Adrenal gland (tissue), 19 donors: ENCODE results near the gene C5orf34. TPM values are rescaled to one million over a fixed set of nuclear protein-coding genes. Genes with fewer than 3 reads are reported as not detected.

Experiments used
- DNase-seq, 7 donors: peaks; one replicate each; pipeline ENCODE4 v3.0.0-alpha.2; 2019 to 2020
- H3K27ac ChIP-seq, 5 donors: fragments of 200-600 bp; sonication (generic) in 4 of 5; 1 replicate in 3 of 5; 2 replicates in 2 of 5; pipeline versions ENCODE4 v1.5.1 to v1.8.0; 2016 to 2020; ENCODE audit warnings: mild to moderate bottlenecking in 1 of 5
- H3K27me3 ChIP-seq: fragments of 200-600 bp; 2 replicates; pipeline ENCODE4 v1.8.0; 2021
- H3K36me3 ChIP-seq, 2 donors: fragments of 200-600 bp; replicated peaks in 1 of 2; 1 replicate in 1 of 2; 2 replicates in 1 of 2; pipeline versions ENCODE4 v1.5.1 to v1.8.0; 2018 to 2022
- H3K4me1 ChIP-seq, 2 donors: fragments of 200-600 bp; replicated peaks in 1 of 2; 1 replicate in 1 of 2; 2 replicates in 1 of 2; pipeline versions ENCODE4 v1.5.1 to v1.8.0; 2018 to 2021
- H3K4me3 ChIP-seq, 4 donors: fragments of 200-600 bp; sonication (generic) in 3 of 4; one replicate each; pipeline ENCODE4 v1.5.1; 2016 to 2018
- H3K9me3 ChIP-seq, 3 donors: fragments of 200-600 bp; sonication (generic) in 1 of 3; replicated peaks in 1 of 3; 1 replicate in 2 of 3; 2 replicates in 1 of 3; pipeline versions ENCODE4 v1.5.1 to v1.8.0; 2016 to 2021
- POLR2A ChIP-seq, 2 donors: fragments of 450-650 bp; IDR thresholded peaks; one replicate each; pipeline ENCODE4 v1.6.1; 2017; ENCODE audit warnings: antibody characterized with exemption in 2 of 2, mild to moderate bottlenecking in 2 of 2, moderate library complexity in 1 of 2
- WGBS, 4 donors: extraction: QIAGEN DNeasy Blood & Tissue Kit in 2 of 4; methylation state at CpG; one replicate each; pipeline versions ENCODE4 v1.1.5 to v1.1.7; 2013 to 2017; 5-methylcytosine and 5-hydroxymethylcytosine counted together
- intact Hi-C, 2 donors: fragments of 100-400 bp; cut with DNase I; formaldehyde crosslinking; loops; one replicate each; pipeline versions ENCODE4 v1.14.1 to v1.15.0; 2022 to 2023
- long read RNA-seq, 10 donors: library from polyadenylated mRNA in 3 of 10; unstranded in 2 of 10; stranded (forward) in 1 of 10; transcript quantifications; one replicate each; pipeline ENCODE4 v2.0.0 and lab custom pipeline, GENCODE V29; 2021 to 2026
- polyA plus RNA-seq, 3 donors: library from polyadenylated mRNA; stranded (reverse); fragments of 200-250 nt in 2 of 3; fragments of 350-450 nt in 1 of 3; fragmentation: Illumina TruSeq in 1 of 3; extraction: RNeasy Lipid Tissue Mini Kit (QIAGEN cat#74804) in 1 of 3; gene quantifications; one replicate each; pipeline ENCODE4 v1.2.3, GENCODE V29; 2013 to 2014
- total RNA-seq, 9 donors: library from RNA; depleted of rRNA in 4 of 9; stranded (reverse); fragments of >200 nt in 4 of 9; fragments of 120-200 nt in 1 of 9; fragmentation: NEBNext Ultra II Directional in 1 of 9; extraction: Animal tissue kit (Norgen Biotek cat#: 25700) in 1 of 9; gene quantifications; one replicate each; pipeline versions ENCODE4 v1.1.0 to v1.2.4, GENCODE V29; 2013 to 2023
- TF ChIP-seq, protein P1 (sequence below), 6 experiments: fragments of 450-650 bp in 4 of 6; fragments of 200-600 bp in 2 of 6; sonication (generic) in 1 of 6; IDR thresholded peaks; 1 replicate in 5 of 6; 2 replicates in 1 of 6; pipeline versions ENCODE4 v1.5.1 to v1.8.0; 2016 to 2021; ENCODE audit warnings: antibody characterized with exemption in 6 of 6, mild to moderate bottlenecking in 2 of 6, moderate library complexity in 1 of 6
- donor health status: healthy with polysubstance abuse.
- donor health status: Bipolar disorder and iron deficiency.
- donor health status: DM: yes; HTN: yes; CAD: no.
- donor health status: DM: no; HTN: no; CAD: no.
- donor health status: DM: no; HTN: no; CAD: no.
- donor health status: DM: yes; HTN: yes; CAD: no.

C5orf34 gene, protein sequence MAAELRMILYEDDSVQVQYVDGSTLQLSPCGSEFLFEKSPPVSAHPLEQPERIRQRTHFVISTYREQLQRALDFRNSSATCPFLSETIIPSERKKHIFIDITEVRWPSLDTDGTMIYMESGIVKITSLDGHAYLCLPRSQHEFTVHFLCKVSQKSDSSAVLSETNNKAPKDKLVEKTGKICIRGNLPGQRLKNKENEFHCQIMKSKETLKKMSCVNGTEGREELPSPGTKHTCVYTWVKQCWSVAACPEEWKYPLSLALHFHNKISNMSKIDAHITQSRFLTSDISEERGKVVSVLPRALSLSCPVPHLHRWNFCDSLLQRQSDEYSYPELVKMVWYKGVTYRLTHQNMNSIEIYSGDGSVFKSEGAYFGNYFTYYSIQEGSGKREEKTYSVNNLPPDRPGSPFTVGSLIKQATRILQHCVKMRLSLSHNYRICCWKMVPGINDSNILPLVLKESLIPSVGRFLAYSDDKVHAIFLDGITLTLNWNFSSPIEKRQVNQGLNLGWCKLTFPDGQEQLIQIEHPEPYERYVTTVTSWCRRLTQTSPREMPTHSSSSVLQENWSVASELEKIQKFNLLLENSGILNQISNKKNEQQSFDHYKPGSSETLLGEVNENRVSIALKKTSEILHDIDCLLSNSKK
- 1 to 10 TPM in 1 of 9 donors, under 1 TPM in 7, not detected in 1; 0.34 to 3.7 (median 0.66) TPM for total RNA-seq
- polyA plus RNA-seq, result 1 to 10 TPM in 2 of 3 donors, under 1 TPM in 1; 0.37 to 1.0 (median 1.0) TPM
- long read RNA-seq, donor 1, result 0 reads
- long read RNA-seq, donor 2, result 0 reads
- long read RNA-seq, donor 3, result 0 reads
- long read RNA-seq, donor 4, partial matches to known transcripts, result 1 of 1 reads
- long read RNA-seq, donor 4, other reads (novel, unspliced or antisense), result 0 of 1 reads
- long read RNA-seq, donor 5, partial matches to known transcripts, result 1 of 1 reads
- long read RNA-seq, donor 5, other reads (novel, unspliced or antisense), result 0 of 1 reads
- long read RNA-seq, donor 6, result 0 reads
- long read RNA-seq, donor 7, result 0 reads
- long read RNA-seq, donor 8, result 0 reads
- long read RNA-seq, donor 9, partial matches to known transcripts, result 0 of 1 reads
- long read RNA-seq, donor 9, other reads (novel, unspliced or antisense), result 0 of 1 reads
- long read RNA-seq, donor 10, result 0 reads

- peak; percentile 32 to 82 for TF ChIP-seq POLR2A (IDR thresholded peaks at IDR 0.05)
- TF ChIP-seq, protein P1, sequence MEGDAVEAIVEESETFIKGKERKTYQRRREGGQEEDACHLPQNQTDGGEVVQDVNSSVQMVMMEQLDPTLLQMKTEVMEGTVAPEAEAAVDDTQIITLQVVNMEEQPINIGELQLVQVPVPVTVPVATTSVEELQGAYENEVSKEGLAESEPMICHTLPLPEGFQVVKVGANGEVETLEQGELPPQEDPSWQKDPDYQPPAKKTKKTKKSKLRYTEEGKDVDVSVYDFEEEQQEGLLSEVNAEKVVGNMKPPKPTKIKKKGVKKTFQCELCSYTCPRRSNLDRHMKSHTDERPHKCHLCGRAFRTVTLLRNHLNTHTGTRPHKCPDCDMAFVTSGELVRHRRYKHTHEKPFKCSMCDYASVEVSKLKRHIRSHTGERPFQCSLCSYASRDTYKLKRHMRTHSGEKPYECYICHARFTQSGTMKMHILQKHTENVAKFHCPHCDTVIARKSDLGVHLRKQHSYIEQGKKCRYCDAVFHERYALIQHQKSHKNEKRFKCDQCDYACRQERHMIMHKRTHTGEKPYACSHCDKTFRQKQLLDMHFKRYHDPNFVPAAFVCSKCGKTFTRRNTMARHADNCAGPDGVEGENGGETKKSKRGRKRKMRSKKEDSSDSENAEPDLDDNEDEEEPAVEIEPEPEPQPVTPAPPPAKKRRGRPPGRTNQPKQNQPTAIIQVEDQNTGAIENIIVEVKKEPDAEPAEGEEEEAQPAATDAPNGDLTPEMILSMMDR (IDR thresholded peaks at IDR 0.05), result peak in 1 of 6 experiments; percentile 1
- intact Hi-C loops, result no loop called here
- Histone ChIP-seq H3K27ac (peak within 1 kb of the TSS; percentile 30 to 76 (median 72)), H3K36me3 (no peaks in the 10 kb centered on the region), H3K4me1 (peaks cover 8 to 16% of the 10 kb centered on the region in 2 donors), H3K4me3 (peak within 1 kb of the TSS; percentile 28 to 89 (median 50)), H3K27me3 (no peaks in the 10 kb centered on the region), H3K9me3 (no peaks in the 10 kb centered on the region)
- DNase-seq, result peak; percentile 95 to 98 (median 97)
- WGBS, 4 donors, result 0 to 1% (median 0%) methylated on average over 33 to 35 of the region's 35 CpGs
Measured at GRCh38 chr5:43514816-43515677, at the start of gene C5orf34. C5orf34 (minus strand) TSS chr5:43515148; CDS start chr5:43509339, 5,809 bp downstream.

DNA sequence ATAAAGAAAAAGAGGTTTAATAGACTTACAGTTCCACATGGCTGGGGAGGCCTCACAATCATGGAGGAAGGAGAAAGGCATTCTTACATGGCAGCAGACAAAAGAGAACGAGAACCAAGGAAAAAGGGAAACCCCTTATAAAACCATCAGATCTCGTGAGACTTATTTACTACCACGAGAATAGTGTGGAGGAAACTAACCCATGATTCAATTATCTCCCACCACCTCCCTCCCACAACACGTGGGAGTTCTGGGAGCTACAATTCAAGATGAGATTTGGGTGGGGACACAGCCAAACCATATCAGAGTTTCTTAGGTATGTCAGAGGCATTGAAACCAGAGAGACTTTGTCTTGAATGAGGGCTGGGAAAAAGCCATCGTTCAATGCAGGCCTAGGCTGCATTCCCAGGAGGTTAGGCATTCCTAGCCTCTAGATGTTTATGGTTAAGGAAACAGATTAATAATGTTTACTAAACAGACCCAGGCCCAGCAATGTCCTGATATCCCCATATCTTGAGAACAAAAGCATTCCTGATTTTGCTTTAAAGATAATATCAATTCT, 49.4 kb upstream of the C5orf34 start:
- TF ChIP-seq, protein P1 (IDR thresholded peaks at IDR 0.05), result no peak
- no peak for TF ChIP-seq POLR2A (IDR thresholded peaks at IDR 0.05)
- H3K4me3 ChIP-seq, result no peak overlapping the region
- no peaks in the 10 kb centered on the region for H3K4me1 ChIP-seq
- intact Hi-C loops, result no loop called here
- WGBS, 4 donors, result 62 to 71% (median 67%) methylated on average over 5 of the region's 5 CpGs
- DNase-seq, result no peak
- no peaks in the 10 kb centered on the region for H3K27me3 ChIP-seq
- no peak overlapping the region for H3K27ac ChIP-seq
- no peaks in the 10 kb centered on the region for H3K9me3 ChIP-seq
- no peaks in the 10 kb centered on the region for H3K36me3 ChIP-seq

- Histone ChIP-seq H3K36me3 (no peaks in the 10 kb centered on the region), H3K9me3 (no peaks in the 10 kb centered on the region), H3K4me1 (no peaks in the 10 kb centered on the region), H3K4me3 (no peak overlapping the region), H3K27me3 (no peaks in the 10 kb centered on the region), H3K27ac (no peak overlapping the region)
- DNase-seq, result peak in 2 of 7 donors; percentile 10 to 17
- intact Hi-C loops, result no loop called here
- 55 to 69% (median 59%) methylated on average over 3 of the region's 3 CpGs for WGBS, 4 donors
- TF ChIP-seq, protein P1 (IDR thresholded peaks at IDR 0.05), result no peak
- no peak for TF ChIP-seq POLR2A (IDR thresholded peaks at IDR 0.05)
Measured at GRCh38 chr5:43563321-43563720, 48.4 kb upstream of the C5orf34 start.
